Measurements from ENCODE around the gene P2RY12.

Gene P2RY12

DNA sequence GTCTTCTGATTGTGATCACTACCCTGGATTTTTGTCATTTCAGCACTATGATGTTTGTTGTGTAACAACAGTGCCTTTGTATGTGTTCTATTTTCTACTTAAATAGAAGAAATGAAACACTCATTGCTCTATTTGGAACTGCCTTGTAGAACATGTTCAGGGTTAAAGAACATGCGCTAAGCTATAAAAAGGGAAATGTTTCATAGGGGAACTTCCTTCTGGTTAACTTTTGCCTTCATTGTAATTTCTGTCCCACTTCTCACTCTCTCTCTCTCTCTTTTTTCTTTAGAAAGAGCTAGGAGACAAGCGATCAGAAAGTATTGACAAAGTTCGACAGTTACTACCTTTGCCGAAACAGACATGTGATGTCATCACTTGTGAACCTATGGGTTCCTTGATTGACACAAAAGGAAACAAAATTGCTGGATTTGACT, at the start of gene P2RY12:
TSS of gene P2RY12 (minus strand) at position 13 of the 434 bp plus-strand sequence. CDS start 45,908 bp downstream, outside the sequence.
- no peak for DNase-seq

DNA sequence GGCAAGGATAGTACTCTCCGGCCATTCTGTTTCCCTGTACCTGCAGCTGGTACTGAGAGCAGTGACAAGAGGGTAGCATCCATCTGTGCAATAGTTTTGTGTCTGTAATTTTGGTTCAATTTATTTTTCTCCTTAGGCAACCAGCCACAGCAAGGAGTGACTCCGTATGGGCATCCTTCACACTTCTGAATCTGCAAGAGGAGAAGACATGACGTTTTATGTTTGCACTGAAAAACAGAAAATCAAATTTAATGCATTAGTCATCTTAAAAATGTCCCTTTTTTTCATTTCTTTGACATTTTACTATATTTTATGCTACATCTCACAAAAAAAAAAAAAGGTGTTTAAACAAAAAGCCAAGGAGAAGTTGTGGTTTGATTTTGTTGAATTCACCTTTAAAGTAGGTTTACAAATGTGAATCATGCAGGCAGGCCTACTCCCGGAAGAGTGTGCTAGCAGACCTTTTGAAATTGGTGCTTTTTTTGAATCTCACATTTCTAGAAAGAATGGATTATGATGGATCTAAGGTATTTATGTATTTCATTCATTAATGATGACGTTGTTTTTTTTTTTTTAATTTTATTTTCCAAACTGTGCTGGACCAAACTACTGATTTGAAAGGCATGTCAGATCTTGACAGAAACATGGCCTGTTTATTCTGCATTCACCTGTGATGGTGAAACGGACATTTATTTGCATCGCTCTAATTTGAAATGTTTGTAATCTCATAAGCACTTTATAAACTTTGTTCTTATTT, 48.2 kb upstream of the P2RY12 start:
- DNase-seq = no peak

DNA sequence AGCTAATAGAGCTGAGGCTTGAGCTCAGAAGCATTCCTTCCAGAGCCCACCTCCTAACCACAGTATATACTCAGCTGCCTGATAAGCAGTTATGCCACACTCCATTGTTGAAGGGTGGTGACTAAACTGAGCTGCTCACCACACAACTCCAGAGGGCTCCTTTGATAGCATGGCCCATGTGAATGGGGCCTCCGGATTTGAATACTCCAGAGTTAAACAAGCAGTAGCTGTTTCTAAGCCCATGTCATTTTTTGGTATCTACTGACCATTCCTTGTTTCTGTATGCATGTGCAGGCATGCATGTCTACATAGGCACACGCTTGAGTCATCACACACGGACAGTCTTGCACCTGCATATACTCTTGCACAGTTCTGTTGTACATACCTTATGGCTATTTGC, 47.4 kb upstream of the P2RY12 start:
- DNase-seq = no peak

- no peak for DNase-seq
Observed at GRCh38 chr3:151430821-151431484, 46.4 kb upstream of the P2RY12 start.

DNA sequence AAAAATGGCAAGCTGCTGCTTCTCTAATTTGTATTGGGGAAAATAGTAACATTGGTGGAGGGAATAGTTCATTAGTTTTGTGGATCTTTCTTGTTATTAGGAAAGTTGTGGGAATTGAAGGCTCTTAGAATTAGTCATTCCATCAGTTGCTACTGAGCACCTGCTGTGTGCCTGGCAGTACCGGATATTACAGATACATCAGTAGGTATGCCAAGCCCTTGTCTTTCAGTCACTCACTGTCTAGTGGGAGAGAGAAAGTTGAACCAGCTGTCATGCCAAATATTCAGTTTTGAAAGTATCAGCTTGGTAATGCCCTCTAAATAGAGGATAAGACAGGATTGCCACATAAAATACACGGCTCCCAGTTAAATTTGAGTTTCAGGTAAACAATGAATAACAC, 43.8 kb upstream of the P2RY12 start:
- no peak for DNase-seq

DNA sequence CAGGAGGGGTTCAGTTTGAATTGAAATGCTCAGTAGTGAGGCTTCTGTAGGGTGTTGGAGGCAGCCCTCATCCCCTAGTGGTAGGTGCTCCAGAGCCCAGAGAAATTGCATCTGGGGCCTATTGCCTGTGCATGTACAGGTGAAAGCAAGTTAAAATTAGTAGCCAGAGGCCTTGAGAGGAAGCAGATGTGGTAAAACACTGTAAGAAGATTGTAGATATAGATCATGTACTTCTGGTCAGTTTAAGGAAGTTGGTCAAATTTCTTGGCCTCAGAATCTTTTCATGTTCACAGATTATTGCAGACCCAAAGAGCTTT, 41.7 kb upstream of the P2RY12 start:
- no peak for DNase-seq

- no peak for DNase-seq
Observed at GRCh38 chr3:151425627-151426340, 41.2 kb upstream of the P2RY12 start.

- no peak for DNase-seq
Observed at GRCh38 chr3:151423091-151423490, 38.5 kb upstream of the P2RY12 start.

- DNase-seq = no peak
Observed at GRCh38 chr3:151421938-151422337, 37.4 kb upstream of the P2RY12 start.

GRCh38 chr3:151419806-151420205, 35.3 kb upstream of the P2RY12 start:
- DNase-seq = no peak

- DNase-seq = no peak
Observed at GRCh38 chr3:151415289-151415688, 30.7 kb upstream of the P2RY12 start.

GRCh38 chr3:151412989-151413388, 28.4 kb upstream of the P2RY12 start:
- no peak for DNase-seq

DNA sequence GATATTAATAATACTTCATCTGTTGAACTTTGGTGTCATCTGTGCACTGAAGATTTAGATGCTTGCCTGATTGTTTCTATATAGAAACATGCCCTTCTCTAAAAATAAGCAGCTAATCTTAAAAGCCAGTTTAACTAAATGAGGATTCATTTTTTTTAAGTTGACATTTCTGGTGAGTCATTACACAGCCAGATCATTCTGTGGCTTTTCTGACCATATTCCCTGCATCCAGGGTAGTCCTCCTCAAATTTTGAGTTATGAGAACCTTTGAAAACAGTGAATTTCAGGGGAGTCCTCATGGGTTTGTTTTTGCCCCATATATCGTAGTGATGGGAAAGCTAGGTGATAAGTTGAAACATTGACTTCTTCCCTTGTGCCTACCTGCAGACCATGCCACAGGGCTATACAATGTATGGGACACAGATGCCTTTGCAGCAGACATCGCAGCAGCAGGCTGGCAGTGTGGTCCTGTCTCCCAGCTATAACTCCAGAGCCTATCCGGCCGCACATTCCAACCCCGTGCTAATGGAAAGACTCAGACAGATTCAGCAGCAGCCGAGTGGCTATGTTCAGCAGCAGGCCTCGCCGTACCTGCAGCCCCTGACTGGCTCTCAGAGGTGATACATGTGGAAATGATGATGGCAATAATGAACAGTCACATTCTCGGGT, 26.5 kb upstream of the P2RY12 start:
- no peak for DNase-seq

- no peak for DNase-seq
Observed at GRCh38 chr3:151407928-151408327, 23.4 kb upstream of the P2RY12 start.

DNA sequence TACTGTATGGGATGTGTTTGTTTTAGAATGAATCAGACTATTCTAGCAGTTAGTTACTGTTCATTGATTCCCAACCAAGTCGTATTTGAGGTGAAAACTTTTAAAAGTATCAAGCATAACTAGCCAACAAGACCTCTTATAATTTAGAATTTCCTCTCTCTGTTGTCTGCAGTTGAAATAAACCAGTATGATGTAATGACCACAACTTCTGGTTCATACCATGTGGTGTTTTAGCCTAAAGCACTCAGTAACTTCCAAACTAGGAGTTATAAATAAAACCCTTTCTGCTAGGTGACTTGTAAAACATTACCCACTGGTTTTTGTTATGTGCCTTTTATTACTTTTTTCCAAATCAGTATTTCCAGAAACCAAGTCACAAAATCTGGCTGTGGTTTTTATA, 19.8 kb upstream of the P2RY12 start:
- no peak for DNase-seq

GRCh38 chr3:151403246-151403645, 18.7 kb upstream of the P2RY12 start:
- no peak for DNase-seq

- DNase-seq = no peak
Observed at GRCh38 chr3:151402349-151402748, 17.8 kb upstream of the P2RY12 start.

- no peak for DNase-seq
Observed at GRCh38 chr3:151400341-151400740, 15.8 kb upstream of the P2RY12 start.

DNA sequence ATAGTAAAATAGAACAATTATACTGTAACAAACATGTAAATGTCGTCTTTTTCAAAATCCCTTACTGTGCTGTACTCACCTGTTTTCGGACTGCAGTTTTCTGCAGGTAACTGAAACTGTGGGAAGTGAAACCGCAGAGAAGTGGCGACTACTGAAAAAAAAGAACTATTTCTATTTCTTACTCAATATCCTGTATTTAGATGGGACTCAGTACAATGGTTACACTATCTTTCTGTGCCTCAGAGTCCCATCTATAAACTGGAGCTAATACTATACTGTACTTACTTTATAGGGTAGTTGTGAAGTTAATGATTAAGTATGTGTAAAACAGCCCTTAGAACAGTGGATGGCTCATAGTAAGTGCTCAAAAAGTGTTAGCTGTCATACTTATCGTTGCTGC, 14.3 kb upstream of the P2RY12 start:
- no peak for DNase-seq

DNA sequence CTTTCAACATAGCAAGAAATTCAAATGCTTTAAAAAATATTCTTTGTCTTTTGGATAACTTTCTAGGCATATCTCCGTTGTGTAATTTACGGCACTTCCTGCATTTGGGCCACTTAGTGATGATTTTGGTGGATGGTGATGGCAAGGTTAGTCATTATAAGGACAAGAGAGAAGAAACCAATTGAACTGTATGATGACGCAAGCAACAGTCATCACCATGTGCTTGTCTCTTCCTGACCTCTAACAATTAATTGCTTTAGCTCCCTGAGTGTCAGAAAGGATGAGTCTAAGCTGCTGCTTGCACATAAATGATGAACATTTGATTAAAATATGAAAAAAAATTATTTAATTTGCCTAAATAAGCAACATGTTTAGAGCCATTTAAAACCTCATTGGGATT, 11.3 kb upstream of the P2RY12 start:
- no peak for DNase-seq

GRCh38 chr3:151394611-151395010, 10.1 kb upstream of the P2RY12 start:
- DNase-seq = no peak

- no peak for DNase-seq
Observed at GRCh38 chr3:151393941-151394340, 9.4 kb upstream of the P2RY12 start.

- DNase-seq = no peak
Observed at GRCh38 chr3:151393146-151393830, 8.7 kb upstream of the P2RY12 start.
